ENCODE results near the gene OR10A5. TPM values are rescaled to one million over a fixed set of nuclear protein-coding genes. Genes with fewer than 3 reads are reported as not detected.

OR10A5 gene
- polyA plus RNA-seq, 3 donors = not detected

- Histone ChIP-seq H3K4me1 (ENCODE audit: control insufficient read depth in 1 of 2, insufficient read depth in 2 of 2, low read length in 2 of 2) (no peaks in the 10 kb centered on the region), H2AFZ (ENCODE audit: insufficient read depth, low read depth, low read length, poor library complexity, severe bottlenecking) (no peak within 1 kb of the TSS), H3K27ac (ENCODE audit: low read depth in 1 of 2, low read length in 2 of 2) (no peak within 1 kb of the TSS), H3K79me2 (ENCODE audit: insufficient read depth, low read length) (no peaks in the 10 kb centered on the region), H3K4me2 (replicated peaks; ENCODE audit: extremely low read depth, low read length, poor library complexity, severe bottlenecking) (no peak within 1 kb of the TSS), H3K9me3 (replicated peaks in 1 of 2; ENCODE audit: control insufficient read depth in 1 of 2, insufficient read depth in 1 of 2, low read length in 2 of 2) (no peaks in the 10 kb centered on the region), H3K4me3 (replicated peaks in 1 of 3; ENCODE audit: low read depth in 2 of 3, low read length in 3 of 3) (no peak within 1 kb of the TSS), H3K9ac (ENCODE audit: insufficient read depth, low read length, poor library complexity, severe bottlenecking) (no peak within 1 kb of the TSS), H4K20me1 (ENCODE audit: insufficient read depth, low read length) (no peaks in the 10 kb centered on the region), H3K27me3 (ENCODE audit: control insufficient read depth in 2 of 2, insufficient read depth in 2 of 2, low read length in 2 of 2) (no peaks in the 10 kb centered on the region), H3K36me3 (replicated peaks in 1 of 2; ENCODE audit: control insufficient read depth in 1 of 2, insufficient read depth in 2 of 2, low read length in 2 of 2) (no peaks in the 10 kb centered on the region)
- Mint-ChIP-seq H3K9me3 (peaks cover 0 to 4% (median 3%) of the 10 kb centered on the region in 7 donors), H3K27me3 (ENCODE audit: low read depth in 3 of 3) (no peaks in the 10 kb centered on the region), H3K27ac (no peak within 1 kb of the TSS), H3K4me1 (no peaks in the 10 kb centered on the region), H3K4me3 (no peak within 1 kb of the TSS), H3K36me3 (no peaks in the 10 kb centered on the region)
- no CpG with 5 or more reads among the region's 2 CpGs for WGBS (ENCODE audit: insufficient coverage)
- TF ChIP-seq CTCF (IDR thresholded peaks at IDR 0.05) = no peak
- intact Hi-C loops (cut with micrococcal nuclease) = no loop called here
- no peak for DNase-seq
Observed at GRCh38 chr11:6892400-6892799, 46.9 kb downstream of the OR10A5 start, which contains the start of gene OR2D2. Gene OR2D2 (minus strand): TSS chr11:6892500. CDS start chr11:6892500, 0 bp downstream.

GRCh38 chr11:6894097-6894496 lies 48.6 kb downstream of the OR10A5 start:
- Histone ChIP-seq H3K27me3 (ENCODE audit: control insufficient read depth in 2 of 2, insufficient read depth in 2 of 2, low read length in 2 of 2) (no peaks in the 10 kb centered on the region), H3K4me2 (replicated peaks; ENCODE audit: extremely low read depth, low read length, poor library complexity, severe bottlenecking) (no peak overlapping the region), H3K27ac (ENCODE audit: low read depth in 1 of 2, low read length in 2 of 2) (no peak overlapping the region), H3K4me1 (ENCODE audit: control insufficient read depth in 1 of 2, insufficient read depth in 2 of 2, low read length in 2 of 2) (no peaks in the 10 kb centered on the region), H3K36me3 (replicated peaks in 1 of 2; ENCODE audit: control insufficient read depth in 1 of 2, insufficient read depth in 2 of 2, low read length in 2 of 2) (no peaks in the 10 kb centered on the region), H3K79me2 (ENCODE audit: insufficient read depth, low read length) (no peaks in the 10 kb centered on the region), H3K4me3 (replicated peaks in 1 of 3; ENCODE audit: low read depth in 2 of 3, low read length in 3 of 3) (no peak overlapping the region), H3K9me3 (replicated peaks in 1 of 2; ENCODE audit: control insufficient read depth in 1 of 2, insufficient read depth in 1 of 2, low read length in 2 of 2) (no peaks in the 10 kb centered on the region), H2AFZ (ENCODE audit: insufficient read depth, low read depth, low read length, poor library complexity, severe bottlenecking) (no peak overlapping the region), H3K9ac (ENCODE audit: insufficient read depth, low read length, poor library complexity, severe bottlenecking) (no peak overlapping the region), H4K20me1 (ENCODE audit: insufficient read depth, low read length) (no peaks in the 10 kb centered on the region)
- Mint-ChIP-seq H3K27ac (no peak overlapping the region), H3K9me3 (peaks cover 0 to 1% (median 0%) of the 10 kb centered on the region in 7 donors), H3K36me3 (no peaks in the 10 kb centered on the region), H3K4me1 (no peaks in the 10 kb centered on the region), H3K4me3 (no peak overlapping the region), H3K27me3 (ENCODE audit: low read depth in 3 of 3) (no peaks in the 10 kb centered on the region)
- no peak for DNase-seq
- no peak for TF ChIP-seq CTCF (IDR thresholded peaks at IDR 0.05)
- intact Hi-C loops (cut with micrococcal nuclease) = no loop called here
